Nephron (organoid): ENCODE results near the gene MYBPC2.

Experiments used
- H3K27ac Mint-ChIP-seq, 3 experiments: 2 replicates each; pipeline ENCODE4 v1.8.0; 2020; ENCODE audit warnings: mixed read lengths in 3 of 3, mild to moderate bottlenecking in 2 of 3, moderate library complexity in 1 of 3
- H3K27me3 Mint-ChIP-seq: 2 replicates; pipeline ENCODE4 v1.8.0; 2021; ENCODE audit warnings: low read depth, mild to moderate bottlenecking, moderate library complexity, mixed read lengths
- H3K36me3 Mint-ChIP-seq: 2 replicates; pipeline ENCODE4 v1.8.0; 2020; ENCODE audit warnings: low read depth, mixed read lengths
- H3K4me1 Mint-ChIP-seq: 2 replicates; pipeline ENCODE4 v1.8.0; 2020; ENCODE audit warnings: mixed read lengths
- H3K4me3 Mint-ChIP-seq, 3 experiments: 2 replicates each; pipeline ENCODE4 v1.8.0; 2020; ENCODE audit warnings: mild to moderate bottlenecking in 3 of 3, mixed read lengths in 3 of 3, moderate library complexity in 2 of 3
- H3K9me3 Mint-ChIP-seq: 2 replicates; pipeline ENCODE4 v1.8.0; 2020; ENCODE audit warnings: mixed read lengths
- TF ChIP-seq, protein P1 (sequence below), 3 experiments: fragments of 200-600 bp; sonication (generic); IDR thresholded peaks; one replicate each; pipeline ENCODE4 v1.5.0; 2021; ENCODE audit warnings: antibody characterized with exemption in 3 of 3; ENCODE audit not compliant: unreplicated experiment in 3 of 3

Gene MYBPC2

DNA sequence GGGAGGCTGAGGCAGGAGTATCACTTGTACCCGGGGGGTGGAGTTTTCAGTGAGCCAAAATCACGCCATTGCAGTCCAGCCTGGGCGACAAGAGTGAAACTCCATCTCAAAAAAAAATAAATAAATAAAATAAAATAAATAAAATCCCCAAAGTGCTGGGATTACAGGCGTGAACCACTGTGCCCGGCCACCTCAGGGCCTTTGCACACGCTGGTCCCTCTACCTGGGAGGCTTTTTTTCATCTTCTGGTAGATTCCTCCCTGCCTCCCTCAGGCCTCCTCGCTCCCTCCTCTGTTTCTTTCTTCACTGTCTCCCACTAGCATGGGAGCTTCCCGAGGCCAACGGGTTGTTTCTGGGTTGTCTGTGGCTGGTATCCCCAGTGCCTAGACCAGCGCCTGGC lies 15.1 kb downstream of the MYBPC2 start:
- Mint-ChIP-seq H3K27me3 (peaks cover 6% of the 10 kb centered on the region), H3K36me3 (no peaks in the 10 kb centered on the region), H3K4me3 (no peak overlapping the region), H3K9me3 (peaks cover 3% of the 10 kb centered on the region), H3K4me1 (no peaks in the 10 kb centered on the region), H3K27ac (no peak overlapping the region)
- TF ChIP-seq, protein P1, sequence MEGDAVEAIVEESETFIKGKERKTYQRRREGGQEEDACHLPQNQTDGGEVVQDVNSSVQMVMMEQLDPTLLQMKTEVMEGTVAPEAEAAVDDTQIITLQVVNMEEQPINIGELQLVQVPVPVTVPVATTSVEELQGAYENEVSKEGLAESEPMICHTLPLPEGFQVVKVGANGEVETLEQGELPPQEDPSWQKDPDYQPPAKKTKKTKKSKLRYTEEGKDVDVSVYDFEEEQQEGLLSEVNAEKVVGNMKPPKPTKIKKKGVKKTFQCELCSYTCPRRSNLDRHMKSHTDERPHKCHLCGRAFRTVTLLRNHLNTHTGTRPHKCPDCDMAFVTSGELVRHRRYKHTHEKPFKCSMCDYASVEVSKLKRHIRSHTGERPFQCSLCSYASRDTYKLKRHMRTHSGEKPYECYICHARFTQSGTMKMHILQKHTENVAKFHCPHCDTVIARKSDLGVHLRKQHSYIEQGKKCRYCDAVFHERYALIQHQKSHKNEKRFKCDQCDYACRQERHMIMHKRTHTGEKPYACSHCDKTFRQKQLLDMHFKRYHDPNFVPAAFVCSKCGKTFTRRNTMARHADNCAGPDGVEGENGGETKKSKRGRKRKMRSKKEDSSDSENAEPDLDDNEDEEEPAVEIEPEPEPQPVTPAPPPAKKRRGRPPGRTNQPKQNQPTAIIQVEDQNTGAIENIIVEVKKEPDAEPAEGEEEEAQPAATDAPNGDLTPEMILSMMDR (IDR thresholded peaks at IDR 0.05; ENCODE audit: unreplicated experiment in 3 of 3), result no peak

DNA sequence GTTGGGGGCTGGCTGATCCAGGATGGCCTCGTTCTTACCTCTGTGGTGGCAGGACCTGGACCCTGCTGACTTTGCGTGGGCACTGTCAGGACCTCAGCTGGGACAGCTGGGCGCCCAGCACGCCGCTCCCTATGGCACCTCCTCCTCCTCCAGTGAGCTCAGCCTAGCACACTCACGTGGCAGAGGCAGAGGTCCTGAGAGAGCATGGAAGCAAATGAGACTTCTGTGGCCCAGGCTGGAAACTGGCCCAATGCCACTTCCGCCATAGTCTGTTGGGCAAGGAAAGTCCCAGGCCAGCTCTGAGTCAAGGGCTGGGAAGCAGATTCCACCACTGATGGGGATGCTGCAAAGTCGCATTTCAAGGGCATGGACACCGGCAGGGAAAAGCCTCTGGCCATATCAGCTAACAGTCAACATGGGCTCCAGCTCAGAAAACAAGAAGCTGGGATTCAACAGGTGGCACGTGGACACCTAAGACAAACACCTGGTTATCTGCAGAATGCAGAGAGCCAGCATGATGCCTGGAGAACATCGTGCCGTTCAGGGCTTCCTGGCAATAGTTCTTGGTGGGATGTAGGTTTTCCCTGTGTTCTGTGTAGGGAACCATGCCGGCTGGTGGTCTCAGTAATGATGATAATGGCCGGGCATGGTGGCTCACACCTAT lies 16.7 kb downstream of the MYBPC2 start:
- Mint-ChIP-seq H3K4me1 (no peaks in the 10 kb centered on the region), H3K9me3 (peaks cover 3% of the 10 kb centered on the region), H3K27ac (no peak overlapping the region), H3K4me3 (no peak overlapping the region), H3K27me3 (peaks cover 6% of the 10 kb centered on the region), H3K36me3 (no peaks in the 10 kb centered on the region)
- TF ChIP-seq, protein P1 (IDR thresholded peaks at IDR 0.05; ENCODE audit: unreplicated experiment in 3 of 3), result no peak

DNA sequence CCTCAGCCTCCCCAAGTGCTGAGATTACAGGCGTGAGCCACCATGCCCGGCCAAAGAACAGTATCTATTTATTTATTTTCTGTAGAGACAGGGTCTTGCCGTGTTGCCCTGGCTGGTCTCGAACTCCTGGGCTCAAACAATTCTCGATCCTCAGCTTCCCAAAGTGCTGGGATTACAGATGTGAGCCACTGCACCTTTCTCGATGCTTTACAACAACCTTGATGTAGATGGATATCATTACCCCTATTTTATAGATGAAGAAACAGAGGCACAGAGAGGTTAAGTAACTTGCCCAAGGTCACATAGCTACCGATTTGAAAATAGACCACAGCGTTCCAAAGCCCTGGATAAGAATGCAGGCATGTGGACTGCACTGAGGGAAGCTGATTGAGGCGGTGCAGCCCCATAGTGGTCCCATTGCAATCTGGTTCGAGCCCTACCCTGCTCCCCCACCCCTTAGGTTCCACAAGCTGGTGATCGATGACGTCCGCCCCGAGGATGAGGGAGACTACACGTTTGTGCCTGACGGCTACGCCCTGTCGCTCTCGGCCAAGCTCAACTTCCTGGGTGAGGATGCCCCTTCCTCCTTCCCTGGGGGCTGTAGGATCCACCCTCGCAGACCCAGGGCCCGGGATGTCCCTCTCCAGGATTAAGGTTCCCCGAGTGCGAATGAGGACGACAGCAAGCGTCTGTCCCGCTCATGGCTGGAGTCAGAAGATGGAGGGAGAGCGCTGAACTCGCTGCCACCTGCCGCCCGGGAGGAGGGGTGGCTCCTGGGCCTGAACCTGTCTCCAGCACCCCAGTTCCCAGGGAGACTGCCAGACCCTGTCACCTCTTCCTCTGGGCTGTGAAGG lies 17.9 kb downstream of the MYBPC2 start:
- no peaks in the 10 kb centered on the region for H3K36me3 Mint-ChIP-seq
- H3K27me3 Mint-ChIP-seq, result peaks cover 6% of the 10 kb centered on the region
- H3K4me3 Mint-ChIP-seq, result no peak overlapping the region
- peaks cover 6% of the 10 kb centered on the region for H3K9me3 Mint-ChIP-seq
- TF ChIP-seq, protein P1 (IDR thresholded peaks at IDR 0.05; ENCODE audit: unreplicated experiment in 3 of 3), result no peak
- H3K4me1 Mint-ChIP-seq, result no peaks in the 10 kb centered on the region
- H3K27ac Mint-ChIP-seq, result no peak overlapping the region

DNA sequence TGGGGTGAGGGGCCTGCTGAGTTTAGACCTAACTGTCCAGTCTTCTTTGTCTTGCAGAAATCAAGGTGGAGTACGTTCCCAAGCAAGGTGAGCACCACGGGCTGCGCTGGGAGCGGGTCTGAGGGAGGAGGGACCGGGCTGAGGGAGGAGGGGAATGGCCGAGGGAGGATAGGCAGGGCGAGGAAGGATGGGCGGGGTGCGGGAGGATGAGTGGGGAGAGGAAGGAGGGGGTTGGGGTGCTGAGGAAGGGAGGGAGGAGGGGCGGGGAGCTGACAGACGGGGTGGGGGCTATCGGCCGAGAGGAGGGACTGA lies 18.5 kb downstream of the MYBPC2 start:
- H3K9me3 Mint-ChIP-seq, result peaks cover 6% of the 10 kb centered on the region
- no peak overlapping the region for H3K27ac Mint-ChIP-seq
- no peak overlapping the region for H3K4me3 Mint-ChIP-seq
- H3K27me3 Mint-ChIP-seq, result peaks cover 11% of the 10 kb centered on the region
- H3K36me3 Mint-ChIP-seq, result no peaks in the 10 kb centered on the region
- H3K4me1 Mint-ChIP-seq, result no peaks in the 10 kb centered on the region
- TF ChIP-seq, protein P1 (IDR thresholded peaks at IDR 0.05; ENCODE audit: unreplicated experiment in 3 of 3), result no peak

DNA sequence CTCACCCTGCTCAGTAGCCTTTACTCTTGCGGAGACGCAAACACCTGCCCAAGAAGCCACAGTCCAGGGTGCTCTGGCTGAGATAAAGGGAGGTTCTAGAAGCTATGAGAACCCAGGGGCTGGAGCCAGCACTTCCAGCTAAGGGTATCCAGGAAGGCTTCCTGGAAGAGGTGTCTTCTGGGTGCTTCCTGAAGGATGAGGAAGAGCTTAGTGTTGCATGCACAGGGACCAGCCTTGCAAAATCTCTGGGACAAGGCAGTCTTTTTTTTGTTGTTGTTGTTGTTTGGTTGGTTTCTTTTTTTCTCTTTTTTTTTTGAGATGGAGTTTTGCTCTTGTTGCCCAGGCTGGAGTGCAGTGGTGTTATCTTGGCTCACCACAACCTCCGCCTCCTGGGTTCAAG lies 20.6 kb downstream of the MYBPC2 start:
- H3K36me3 Mint-ChIP-seq, result no peaks in the 10 kb centered on the region
- H3K27me3 Mint-ChIP-seq, result peaks cover 4% of the 10 kb centered on the region
- H3K4me3 Mint-ChIP-seq, result no peak overlapping the region
- peaks cover 2% of the 10 kb centered on the region for H3K9me3 Mint-ChIP-seq
- TF ChIP-seq, protein P1 (IDR thresholded peaks at IDR 0.05; ENCODE audit: unreplicated experiment in 3 of 3), result no peak
- H3K4me1 Mint-ChIP-seq, result no peaks in the 10 kb centered on the region
- no peak overlapping the region for H3K27ac Mint-ChIP-seq
